ENCODE data around the gene NUAK1. TPM values are rescaled to one million over a fixed set of nuclear protein-coding genes. Genes with fewer than 3 reads are reported as not detected.

The NUAK1 gene
- total RNA-seq, 2 donors from 2014 or later, result 14.0 to 16.8 TPM

GRCh38 chr12:106049105-106049504 lies 89.6 kb downstream of the NUAK1 start:
- Mint-ChIP-seq H3K4me1 (peaks cover 17% of the 10 kb centered on the region), H3K4me3 (no peak overlapping the region)

GRCh38 chr12:106048676-106049075 lies 90.1 kb downstream of the NUAK1 start:
- WGBS, 2 experiments (ENCODE audit: insufficient coverage in 1 of 2, insufficient read length in 1 of 2), result 79 to 90% methylated on average over 4 to 6 of the region's 6 CpGs
- no peak overlapping the region for H3K27ac Mint-ChIP-seq
- H3K4me1 Mint-ChIP-seq, result peaks cover 14% of the 10 kb centered on the region
- DNase-seq, result no peak
- no peak overlapping the region for H3K27ac ChIP-seq (ENCODE audit: low read depth, low read length)
- TF ChIP-seq CTCF (conservative IDR thresholded peaks at IDR 0.05), result no peak
- H3K4me3 ChIP-seq (ENCODE audit: low read length), result peak overlapping the region; percentile 48
- peaks cover 40% of the 10 kb centered on the region for H3K27me3 Mint-ChIP-seq (ENCODE audit: insufficient read depth)
- H3K27me3 ChIP-seq (ENCODE audit: control insufficient read depth, insufficient read depth, low read length, poor library complexity, severe bottlenecking), result peaks cover 43% of the 10 kb centered on the region
- no peak overlapping the region for H3K4me3 Mint-ChIP-seq
- no peak overlapping the region for H3K9ac ChIP-seq (ENCODE audit: extremely low read depth, low read length, poor library complexity, severe bottlenecking)
- no peaks in the 10 kb centered on the region for H3K36me3 Mint-ChIP-seq (ENCODE audit: low read depth)
- peaks cover 4% of the 10 kb centered on the region for H3K4me1 ChIP-seq (ENCODE audit: control insufficient read depth, insufficient read depth, low read length)
- no peaks in the 10 kb centered on the region for H3K9me3 Mint-ChIP-seq
- H3K9me3 ChIP-seq (ENCODE audit: control insufficient read depth, low read length), result no peaks in the 10 kb centered on the region
- no peaks in the 10 kb centered on the region for H3K36me3 ChIP-seq (ENCODE audit: control insufficient read depth, insufficient read depth, low read length)

More at GRCh38 chr12:106049105-106049504, 89.6 kb downstream of the NUAK1 start:
- Histone ChIP-seq H3K27me3 (ENCODE audit: control insufficient read depth, insufficient read depth, low read length, poor library complexity, severe bottlenecking) (peaks cover 43% of the 10 kb centered on the region), H3K4me1 (ENCODE audit: control insufficient read depth, insufficient read depth, low read length) (peaks cover 4% of the 10 kb centered on the region), H3K9ac (ENCODE audit: extremely low read depth, low read length, poor library complexity, severe bottlenecking) (no peak overlapping the region), H3K4me3 (ENCODE audit: low read length) (no peak overlapping the region), H3K27ac (ENCODE audit: low read depth, low read length) (no peak overlapping the region), H3K9me3 (ENCODE audit: control insufficient read depth, low read length) (no peaks in the 10 kb centered on the region), H3K36me3 (ENCODE audit: control insufficient read depth, insufficient read depth, low read length) (no peaks in the 10 kb centered on the region)
- 91 to 98% methylated on average over 9 of the region's 9 CpGs for WGBS, 2 experiments (ENCODE audit: insufficient coverage in 1 of 2, insufficient read length in 1 of 2)
- no peak for TF ChIP-seq CTCF (conservative IDR thresholded peaks at IDR 0.05)
- no peaks in the 10 kb centered on the region for H3K36me3 Mint-ChIP-seq (ENCODE audit: low read depth)
- DNase-seq, result no peak
- H3K9me3 Mint-ChIP-seq, result no peaks in the 10 kb centered on the region
- H3K27me3 Mint-ChIP-seq (ENCODE audit: insufficient read depth), result peaks cover 40% of the 10 kb centered on the region
- no peak overlapping the region for H3K27ac Mint-ChIP-seq

- 81 to 100% methylated on average over 1 of the region's 1 CpG for WGBS, 2 experiments (ENCODE audit: insufficient coverage in 1 of 2, insufficient read length in 1 of 2)
- H3K9me3 Mint-ChIP-seq, result no peaks in the 10 kb centered on the region
- no peak overlapping the region for H3K27ac Mint-ChIP-seq
- Histone ChIP-seq H3K27me3 (ENCODE audit: control insufficient read depth, insufficient read depth, low read length, poor library complexity, severe bottlenecking) (peaks cover 43% of the 10 kb centered on the region), H3K4me1 (ENCODE audit: control insufficient read depth, insufficient read depth, low read length) (peaks cover 4% of the 10 kb centered on the region), H3K27ac (ENCODE audit: low read depth, low read length) (no peak overlapping the region), H3K9me3 (ENCODE audit: control insufficient read depth, low read length) (no peaks in the 10 kb centered on the region), H3K4me3 (ENCODE audit: low read length) (no peak overlapping the region), H3K36me3 (ENCODE audit: control insufficient read depth, insufficient read depth, low read length) (no peaks in the 10 kb centered on the region), H3K9ac (ENCODE audit: extremely low read depth, low read length, poor library complexity, severe bottlenecking) (no peak overlapping the region)
- H3K4me3 Mint-ChIP-seq, result no peak overlapping the region
- peaks cover 40% of the 10 kb centered on the region for H3K27me3 Mint-ChIP-seq (ENCODE audit: insufficient read depth)
- no peak for DNase-seq
- H3K4me1 Mint-ChIP-seq, result peaks cover 12% of the 10 kb centered on the region
- TF ChIP-seq CTCF (conservative IDR thresholded peaks at IDR 0.05), result no peak
- H3K36me3 Mint-ChIP-seq (ENCODE audit: low read depth), result no peaks in the 10 kb centered on the region
Measured at GRCh38 chr12:106048016-106048415, 90.7 kb downstream of the NUAK1 start.

Measured in endodermal cell (in vitro differentiated cells).